OCI-LY1 (cell line): Measurements from ENCODE around the gene GRID2.

Experiments
- CTCF ChIP-seq: fragments of 200-600 bp; sonication (generic), shearing (Covaris generic); IDR thresholded peaks from 2 replicates; pipeline ENCODE4 v1.5.1; 2017; ENCODE audit warnings: mild to moderate bottlenecking, antibody characterized with exemption, low read length, moderate library complexity, mixed read lengths
- EZH2 ChIP-seq: fragments of 200-600 bp; sonication (generic), shearing (Covaris generic); IDR thresholded peaks from 2 replicates; pipeline ENCODE4 v1.8.0; 2017; ENCODE audit warnings: borderline replicate concordance, mixed run types, mild to moderate bottlenecking, antibody characterized with exemption, low read length, moderate library complexity, mixed read lengths

GRCh38 chr4:92279296-92279695 is 24.5 kb upstream of the GRID2 start:
- no peak for TF ChIP-seq CTCF
- no peak for TF ChIP-seq EZH2
